Fibroblast of lung (primary cell): ENCODE data around the gene TSC22D1.

Source experiments
- CTCF ChIP-seq, 2 donors: IDR thresholded peaks in 1 of 2; conservative IDR thresholded peaks in 1 of 2; 1 replicate in 1 of 2; 2 replicates in 1 of 2; pipeline ENCODE4 v1.5.1; 2011 to 2012; ENCODE audit warnings: low read length in 2 of 2, control low read depth in 1 of 2, inconsistent platforms in 1 of 2, low read depth in 1 of 2, mild to moderate bottlenecking in 1 of 2
- EZH2 ChIP-seq: IDR thresholded peaks from 2 replicates; pipeline ENCODE4 v1.5.1; 2012; ENCODE audit warnings: low read length, control low read depth, mild to moderate bottlenecking; ENCODE audit errors: missing control alignments

DNA sequence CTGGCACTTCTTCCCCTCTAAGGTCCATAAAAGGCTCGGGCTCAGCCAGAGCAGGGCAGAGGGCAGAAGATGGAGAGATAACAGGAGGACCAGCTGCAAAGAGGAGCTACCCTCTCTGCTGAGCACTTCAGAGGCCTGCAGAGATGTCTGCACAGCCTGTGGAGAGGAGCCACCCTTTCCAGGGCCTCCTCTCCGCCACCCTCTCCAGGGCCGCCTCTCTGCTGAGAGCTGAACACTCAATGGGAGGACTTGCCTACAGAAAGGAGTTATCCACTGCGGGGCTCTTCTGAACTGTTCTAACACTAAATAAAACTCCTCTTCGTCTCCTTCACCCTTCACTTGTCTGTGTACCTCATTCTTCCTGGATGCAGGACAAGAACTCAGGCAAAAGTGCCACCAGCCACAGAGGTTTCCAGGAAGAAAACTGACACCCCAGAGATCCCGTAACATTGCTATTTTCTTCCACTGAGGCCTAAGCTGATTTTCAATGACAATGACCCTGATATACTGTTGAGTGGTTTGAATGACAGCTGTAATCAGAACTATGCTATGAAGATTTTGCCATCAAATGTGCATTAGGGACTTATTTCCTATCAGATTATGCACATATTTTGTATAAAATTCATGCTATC, 16.2 kb upstream of the TSC22D1 start:
- TF ChIP-seq EZH2 (no peak), CTCF (conservative IDR thresholded peaks at IDR 0.05 in 1 of 2, IDR thresholded peaks at IDR 0.05 in 1 of 2; ENCODE audit: low read depth in 1 of 2, low read length in 2 of 2) (no peak)
